Activated T-cell treated with anti-CD3 and anti-CD28 coated beads, Interleukin-2, amount 50 U/mL, for 72 hours (primary cell): ENCODE measurements around the gene SAG. TPM values are rescaled to one million over a fixed set of nuclear protein-coding genes. Genes with fewer than 3 reads are reported as not detected.
"Not testable (repeated sequence)": the region's sequence is repeated elsewhere in the genome, so short reads cannot be mapped to it uniquely, and the experiment has no call there.

ENCODE experiments used
- ATAC-seq, 2 donors: fragments of 150-1000 bp; cut with Tn5 transposase; replicated peaks in 1 of 2; 2 replicates each; pipeline ENCODE4 v1.10.0; 2021; ENCODE audit warnings: moderate library complexity in 2 of 2, mild to moderate bottlenecking in 1 of 2
- DNase-seq, 2 donors: peaks; one replicate each; pipeline ENCODE4 v3.0.0; 2021 to 2022; ENCODE audit warnings: mixed read lengths in 1 of 2
- H3K27ac Mint-ChIP-seq: one replicate; pipeline ENCODE4 v1.8.0; 2022; ENCODE audit warnings: mild to moderate bottlenecking, moderate library complexity, mixed read lengths
- H3K27me3 Mint-ChIP-seq: one replicate; pipeline ENCODE4 v1.8.0; 2022; ENCODE audit warnings: low read depth, mixed read lengths
- H3K36me3 Mint-ChIP-seq, 2 donors: one replicate each; pipeline ENCODE4 v1.8.0; 2022; ENCODE audit warnings: mixed read lengths in 2 of 2, mild to moderate bottlenecking in 1 of 2; ENCODE audit not compliant: insufficient read depth in 2 of 2
- H3K4me1 Mint-ChIP-seq: one replicate; pipeline ENCODE4 v1.8.0; 2022; ENCODE audit warnings: low read depth, mixed read lengths
- H3K4me3 Mint-ChIP-seq, 2 donors: one replicate each; pipeline ENCODE4 v1.8.0; 2022; ENCODE audit warnings: mild to moderate bottlenecking in 2 of 2, mixed read lengths in 2 of 2, moderate library complexity in 2 of 2
- H3K9me3 Mint-ChIP-seq, 2 donors: one replicate each; pipeline ENCODE4 v1.8.0; 2022; ENCODE audit warnings: mixed read lengths in 2 of 2
- total RNA-seq, 2 donors: library from RNA; stranded (reverse); gene quantifications; one replicate each; pipeline ENCODE4 v1.2.3, GENCODE V29; 2022

The SAG gene
- total RNA-seq, 2 donors from 2014 or later = 0.02 TPM

DNA sequence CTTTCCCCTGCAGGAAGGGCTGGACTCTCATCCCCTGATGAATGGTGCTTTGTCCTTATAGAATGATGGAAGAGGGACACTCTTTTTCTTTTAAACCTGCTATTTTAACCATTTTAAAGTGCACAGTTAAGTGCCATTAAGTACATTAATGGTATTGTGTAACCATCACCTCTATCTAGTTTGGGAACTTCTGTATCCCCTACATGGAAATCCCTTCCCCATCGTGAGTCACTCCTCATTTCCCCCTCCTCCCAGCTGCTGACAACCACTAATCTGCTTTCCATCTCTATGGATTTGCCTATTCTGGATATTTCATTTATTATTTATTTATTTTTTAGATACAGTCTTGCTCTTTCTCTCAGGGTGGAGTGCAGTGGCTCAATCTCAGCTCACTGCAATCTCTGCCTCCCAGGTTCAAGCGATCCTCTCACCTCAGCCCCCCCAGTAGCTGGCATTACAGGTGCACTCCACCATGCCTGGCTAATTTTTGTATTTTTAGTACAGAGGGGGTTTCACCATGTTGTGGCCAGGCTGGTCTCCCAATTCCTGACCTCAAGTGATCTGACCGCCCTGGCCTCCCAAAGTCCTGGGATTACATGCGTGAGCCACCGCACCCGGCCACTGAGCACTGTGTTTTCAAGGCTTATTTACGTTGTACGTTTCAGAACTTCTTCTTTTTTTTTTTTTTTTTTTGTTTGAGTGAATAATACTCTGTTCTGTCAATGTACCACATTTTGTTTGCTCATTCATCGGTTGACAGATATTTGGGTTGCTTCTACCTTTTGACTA is 62.5 kb downstream of the SAG start:
- H3K27me3 Mint-ChIP-seq = no peaks in the 10 kb centered on the region
- ATAC-seq (no peak), DNase-seq (no peak)
- peaks cover 54% of the 10 kb centered on the region for H3K4me1 Mint-ChIP-seq
- H3K27ac Mint-ChIP-seq = peak overlapping the region; percentile 32
- H3K9me3 Mint-ChIP-seq = no peaks in the 10 kb centered on the region
- no peak overlapping the region for H3K4me3 Mint-ChIP-seq
- peaks cover 0 to 8% of the 10 kb centered on the region in 2 donors for H3K36me3 Mint-ChIP-seq

DNA sequence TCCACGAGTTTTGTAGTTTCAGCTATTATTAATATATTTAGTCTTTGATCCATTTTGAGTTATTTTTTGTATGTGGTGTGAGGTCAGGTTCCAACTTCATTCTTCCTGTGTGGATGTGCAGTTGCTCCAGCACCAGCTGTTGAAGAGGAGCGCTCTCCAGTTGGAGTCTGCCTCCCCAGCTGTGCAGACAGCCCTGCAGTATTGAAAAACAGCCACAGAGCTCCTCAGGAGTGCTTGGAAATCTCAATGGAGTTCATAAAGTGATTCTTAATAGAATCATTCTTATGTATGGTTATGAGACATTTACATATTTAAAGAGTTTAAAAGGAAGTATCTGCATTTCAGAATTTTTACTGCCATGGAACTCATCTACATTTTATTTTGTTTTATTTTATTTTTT is 64.0 kb downstream of the SAG start:
- H3K36me3 Mint-ChIP-seq = peaks cover 0 to 10% of the 10 kb centered on the region in 2 donors
- no peak for DNase-seq
- H3K27ac Mint-ChIP-seq = no peak overlapping the region
- peaks cover 46% of the 10 kb centered on the region for H3K4me1 Mint-ChIP-seq
- no peak overlapping the region for H3K4me3 Mint-ChIP-seq
- H3K27me3 Mint-ChIP-seq = no peaks in the 10 kb centered on the region
- no peaks in the 10 kb centered on the region for H3K9me3 Mint-ChIP-seq
- ATAC-seq = no peak

DNA sequence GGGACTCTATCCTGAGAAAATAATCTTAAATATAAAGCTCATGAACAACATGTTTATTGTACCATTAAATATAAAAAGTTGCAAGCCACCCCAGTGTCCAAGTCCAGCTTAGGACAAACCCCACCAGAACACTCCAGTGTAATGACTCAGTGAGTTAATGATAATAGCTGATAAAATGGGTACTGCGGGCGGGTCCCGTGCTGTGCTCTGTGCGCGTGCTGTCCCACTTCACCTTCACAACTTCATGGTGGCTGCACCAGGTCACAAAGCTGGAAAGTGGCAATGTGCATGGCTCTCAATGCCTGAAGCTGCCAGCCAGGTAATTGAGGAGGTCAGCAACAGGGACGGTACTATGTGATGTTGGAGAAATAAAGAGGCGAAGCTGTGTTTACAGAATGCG is 65.2 kb downstream of the SAG start:
- H3K4me3 Mint-ChIP-seq = no peak overlapping the region
- H3K27me3 Mint-ChIP-seq = no peaks in the 10 kb centered on the region
- peaks cover 36% of the 10 kb centered on the region for H3K4me1 Mint-ChIP-seq
- no peak overlapping the region for H3K27ac Mint-ChIP-seq
- peaks cover 0 to 1% of the 10 kb centered on the region in 2 donors for H3K9me3 Mint-ChIP-seq
- no peak for DNase-seq
- ATAC-seq = no peak
- peaks cover 4 to 16% of the 10 kb centered on the region in 2 donors for H3K36me3 Mint-ChIP-seq

DNA sequence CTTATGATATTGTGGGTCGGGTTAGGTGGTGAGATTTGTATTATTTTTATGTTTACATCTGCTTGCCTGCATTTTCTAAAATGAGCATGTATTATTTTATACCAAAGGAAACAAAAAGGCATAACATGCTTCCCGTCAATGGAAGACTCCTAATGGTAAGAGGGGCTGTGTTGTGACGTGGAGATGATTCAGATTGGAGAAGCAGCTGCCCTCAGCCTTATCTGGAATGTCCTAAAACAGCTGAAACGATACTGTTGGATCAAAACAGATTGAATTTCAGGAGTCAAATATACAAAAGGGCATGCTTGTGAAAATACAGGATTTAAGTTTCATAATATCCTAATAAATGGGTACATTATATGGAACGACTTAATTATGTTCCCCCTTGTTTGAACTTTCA is 65.7 kb downstream of the SAG start:
- Mint-ChIP-seq H3K27me3 (no peaks in the 10 kb centered on the region), H3K9me3 (peaks cover 0 to 1% of the 10 kb centered on the region in 2 donors), H3K36me3 (peaks cover 4 to 16% of the 10 kb centered on the region in 2 donors), H3K27ac (no peak overlapping the region), H3K4me3 (no peak overlapping the region), H3K4me1 (peaks cover 36% of the 10 kb centered on the region)
- DNase-seq = no peak
- ATAC-seq = no peak

DNA sequence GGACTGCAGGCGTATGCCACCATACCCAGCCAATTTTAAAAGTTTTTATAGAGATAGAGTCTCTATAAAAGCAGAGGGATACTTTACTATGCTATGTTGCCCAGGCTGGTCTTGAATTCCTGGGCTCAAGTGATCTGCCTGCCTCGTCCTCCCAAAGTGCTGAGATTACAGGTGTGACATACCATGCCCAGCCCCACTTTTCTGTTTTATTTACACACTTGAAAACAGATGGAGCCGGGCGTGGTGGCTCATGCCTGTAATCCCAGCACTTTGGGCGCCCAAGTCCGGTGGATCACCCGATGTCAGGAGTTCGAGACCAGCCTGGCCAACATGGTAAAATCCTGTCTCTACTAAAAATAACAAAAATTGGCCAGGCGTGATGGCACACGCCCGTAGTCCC is 67.2 kb downstream of the SAG start:
- Mint-ChIP-seq H3K36me3 (peaks cover 4 to 16% of the 10 kb centered on the region in 2 donors), H3K4me1 (peaks cover 41% of the 10 kb centered on the region)
- H3K27me3 Mint-ChIP-seq, ATAC-seq, H3K4me3 Mint-ChIP-seq, H3K9me3 Mint-ChIP-seq, DNase-seq, H3K27ac Mint-ChIP-seq: not testable (repeated sequence)

DNA sequence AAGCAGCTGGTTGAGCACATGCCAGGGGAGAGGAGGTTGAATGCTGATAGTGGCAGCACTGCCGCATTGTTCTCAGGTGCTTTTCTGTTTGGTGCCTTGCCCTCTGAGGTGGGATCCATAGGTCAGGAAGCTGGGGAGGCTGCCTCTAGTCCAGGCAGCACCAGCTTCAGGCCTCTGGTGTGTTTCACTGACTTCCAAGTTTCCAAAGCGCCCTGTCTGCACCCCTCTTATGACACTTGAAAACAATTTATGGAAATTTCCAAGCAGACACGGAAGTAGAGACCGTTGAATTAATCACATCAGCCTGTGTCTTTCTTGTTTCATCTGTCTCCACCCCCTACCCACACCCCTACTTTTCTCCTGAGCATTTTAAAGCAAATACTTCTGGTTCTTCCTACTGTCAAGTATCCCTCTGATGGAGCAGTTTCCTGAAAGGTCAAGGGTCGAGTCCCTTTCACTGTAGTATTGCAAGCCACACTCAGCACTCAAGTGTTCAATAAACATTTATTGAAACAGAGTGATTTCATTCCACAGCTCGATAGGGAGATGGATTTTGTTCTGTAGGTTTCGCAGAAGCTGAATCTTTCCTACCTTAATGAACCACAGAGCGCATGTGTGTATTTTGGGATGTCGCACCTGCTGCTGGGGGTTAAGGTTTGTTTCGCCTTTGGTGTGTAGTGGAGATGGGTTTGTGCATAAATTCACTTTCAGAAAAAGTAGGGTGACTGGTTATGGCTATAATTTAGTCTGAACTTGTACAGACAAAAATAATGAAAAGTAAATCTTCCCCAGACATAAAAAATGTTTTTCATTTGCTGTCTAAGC is 68.1 kb downstream of the SAG start:
- Mint-ChIP-seq H3K27ac (peak overlapping the region; percentile 69), H3K4me1 (peaks cover 44% of the 10 kb centered on the region), H3K27me3 (no peaks in the 10 kb centered on the region), H3K4me3 (no peak overlapping the region), H3K9me3 (peaks cover 0 to 1% of the 10 kb centered on the region in 2 donors), H3K36me3 (peaks cover 4 to 16% of the 10 kb centered on the region in 2 donors)
- DNase-seq (no peak), ATAC-seq (no peak)

DNA sequence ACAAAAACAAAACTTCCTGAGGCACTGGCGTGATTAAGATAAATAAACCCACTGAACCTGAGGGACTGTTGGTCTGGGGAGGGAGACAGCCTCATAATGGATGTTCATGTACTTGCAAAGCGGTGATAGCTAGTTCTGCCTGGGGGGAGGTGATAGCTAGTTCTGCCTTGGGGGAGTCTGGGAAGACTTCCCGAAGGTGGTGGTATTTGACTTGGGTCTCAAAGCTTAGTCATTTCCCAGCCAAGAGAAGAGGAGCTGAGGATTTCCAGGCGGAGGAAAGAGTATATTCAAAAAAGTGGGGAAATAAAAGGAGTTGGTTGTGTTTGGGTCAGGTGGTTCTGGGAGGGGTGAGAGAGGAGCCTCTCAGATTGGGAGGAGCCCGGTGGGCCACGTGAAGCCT is 71.4 kb downstream of the SAG start:
- H3K36me3 Mint-ChIP-seq = peaks cover 4 to 13% of the 10 kb centered on the region in 2 donors
- no peak overlapping the region for H3K27ac Mint-ChIP-seq
- no peak for DNase-seq
- H3K9me3 Mint-ChIP-seq = peaks cover 0 to 1% of the 10 kb centered on the region in 2 donors
- peaks cover 65% of the 10 kb centered on the region for H3K4me1 Mint-ChIP-seq
- ATAC-seq = no peak
- no peaks in the 10 kb centered on the region for H3K27me3 Mint-ChIP-seq
- H3K4me3 Mint-ChIP-seq = no peak overlapping the region

DNA sequence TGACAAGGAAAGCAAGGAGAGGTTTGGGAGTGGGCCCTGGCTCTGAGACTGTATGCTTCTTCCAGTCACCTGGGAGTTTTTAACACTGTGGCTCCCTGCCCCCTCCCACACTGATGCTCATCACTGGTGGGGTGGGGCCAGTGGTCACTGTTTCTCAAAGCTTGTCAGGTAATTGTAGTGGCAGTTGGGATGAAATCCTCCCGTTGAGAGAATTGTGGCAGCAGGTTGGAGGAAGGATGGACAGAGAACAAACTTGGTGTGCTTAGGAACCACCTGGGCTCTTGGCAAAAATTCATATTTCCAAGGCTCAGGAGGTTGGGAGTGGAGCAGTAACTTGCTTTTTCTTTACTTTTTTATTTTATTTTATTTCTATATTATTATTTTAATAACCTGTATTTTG is 71.8 kb downstream of the SAG start:
- ATAC-seq (no peak), DNase-seq (no peak)
- H3K36me3 Mint-ChIP-seq = peaks cover 4 to 13% of the 10 kb centered on the region in 2 donors
- H3K9me3 Mint-ChIP-seq = peaks cover 0 to 1% of the 10 kb centered on the region in 2 donors
- H3K4me3 Mint-ChIP-seq = no peak overlapping the region
- H3K27me3 Mint-ChIP-seq = no peaks in the 10 kb centered on the region
- H3K27ac Mint-ChIP-seq = peak overlapping the region; percentile 39
- peaks cover 69% of the 10 kb centered on the region for H3K4me1 Mint-ChIP-seq

DNA sequence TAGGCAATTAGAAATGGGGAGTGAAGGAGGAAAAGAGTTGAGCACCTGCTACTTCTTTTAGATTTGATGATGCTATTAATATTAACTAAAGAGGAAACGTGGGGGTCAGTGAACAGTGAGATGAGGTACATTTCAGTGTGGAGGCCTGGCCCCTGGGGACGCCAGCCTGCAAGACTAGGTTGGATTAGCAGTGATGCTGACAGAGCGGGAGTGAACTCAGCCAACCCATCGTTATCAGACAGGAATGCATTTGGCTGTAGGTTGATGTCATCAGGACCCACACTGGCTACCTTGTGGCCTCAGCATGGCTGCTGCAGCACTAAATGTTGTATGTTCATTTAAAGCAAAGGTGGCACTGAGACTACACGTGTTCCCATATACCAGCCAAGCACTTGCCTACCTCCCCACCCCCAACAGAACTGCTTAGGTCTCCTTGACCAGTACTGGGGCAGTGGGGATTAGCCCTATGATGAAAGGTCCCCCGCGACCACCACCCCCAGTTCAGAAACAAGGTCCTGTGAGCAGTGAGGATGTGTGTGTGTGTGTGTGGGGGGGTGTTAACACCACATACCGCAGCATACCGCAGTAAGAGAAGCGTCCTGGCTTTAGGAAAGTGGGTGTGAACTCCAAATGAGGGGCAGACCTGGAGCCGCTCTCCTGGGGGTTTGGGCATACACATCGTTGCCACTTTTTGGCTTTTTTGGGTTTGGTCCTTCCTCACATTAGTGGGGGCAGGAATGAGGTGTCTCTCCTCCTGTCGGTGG is 72.7 kb downstream of the SAG start:
- H3K36me3 Mint-ChIP-seq = peaks cover 4 to 13% of the 10 kb centered on the region in 2 donors
- no peak for DNase-seq
- peak overlapping the region; percentile 53 to 58 for H3K4me3 Mint-ChIP-seq
- peaks cover 0 to 1% of the 10 kb centered on the region in 2 donors for H3K9me3 Mint-ChIP-seq
- ATAC-seq = peak in 1 of 2 donors; percentile 8
- no peaks in the 10 kb centered on the region for H3K27me3 Mint-ChIP-seq
- peak overlapping the region; percentile 62 for H3K27ac Mint-ChIP-seq
- H3K4me1 Mint-ChIP-seq = peaks cover 73% of the 10 kb centered on the region

DNA sequence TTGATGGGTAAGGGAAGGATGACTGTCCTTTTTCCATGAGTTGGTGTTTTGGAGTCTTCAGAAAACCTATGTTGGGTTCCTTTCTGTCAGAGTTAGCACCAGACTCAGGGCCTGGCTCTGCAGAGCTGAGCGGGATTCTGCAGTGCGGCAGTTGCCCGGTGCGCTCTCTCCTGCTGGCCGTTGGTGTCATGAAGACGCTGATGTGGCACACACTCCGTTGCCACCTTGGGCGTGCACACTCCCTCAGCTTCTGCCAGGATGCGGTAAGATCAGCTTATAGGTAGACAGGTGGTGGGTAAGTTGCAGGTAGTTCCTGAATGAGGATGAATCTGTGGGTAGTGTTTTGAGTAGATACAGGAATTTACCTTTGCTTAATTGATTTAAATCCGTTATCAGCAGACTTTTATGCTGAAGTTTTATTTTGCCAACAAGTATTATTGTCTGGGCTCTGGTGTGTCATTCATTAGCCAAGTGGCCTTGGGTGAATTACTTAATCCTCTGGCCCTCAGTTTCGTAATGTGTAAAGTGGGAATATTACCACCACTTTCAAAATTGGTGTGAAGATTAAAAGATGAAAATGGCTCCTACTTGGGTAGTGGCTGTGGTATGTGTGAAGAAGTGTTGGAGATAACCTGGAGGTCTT is 73.5 kb downstream of the SAG start:
- H3K4me1 Mint-ChIP-seq = peaks cover 75% of the 10 kb centered on the region
- no peak for ATAC-seq
- peak overlapping the region; percentile 56 to 58 for H3K4me3 Mint-ChIP-seq
- peak overlapping the region; percentile 6 for H3K27ac Mint-ChIP-seq
- DNase-seq = no peak
- H3K36me3 Mint-ChIP-seq = peaks cover 4 to 13% of the 10 kb centered on the region in 2 donors
- H3K27me3 Mint-ChIP-seq = no peaks in the 10 kb centered on the region
- peaks cover 0 to 1% of the 10 kb centered on the region in 2 donors for H3K9me3 Mint-ChIP-seq

DNA sequence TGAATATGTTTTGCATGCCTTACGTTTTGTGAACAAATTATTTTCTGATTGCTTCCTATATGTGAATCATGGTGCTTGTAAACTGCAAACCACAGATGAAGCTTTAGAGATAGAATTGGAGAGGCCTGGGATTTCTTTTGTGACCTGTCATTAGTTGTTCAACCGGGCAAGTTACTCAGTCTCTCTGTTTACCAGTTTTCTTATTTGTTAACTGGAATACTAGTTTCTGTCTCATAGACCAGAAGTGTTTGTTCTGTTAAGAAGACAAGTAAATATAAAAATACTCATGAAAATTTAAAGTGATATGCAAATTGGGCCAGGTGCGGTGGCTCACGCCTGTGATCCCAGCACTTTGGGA is 74.0 kb downstream of the SAG start:
- no peak for ATAC-seq
- H3K9me3 Mint-ChIP-seq = peaks cover 0 to 1% of the 10 kb centered on the region in 2 donors
- peaks cover 80% of the 10 kb centered on the region for H3K4me1 Mint-ChIP-seq
- H3K36me3 Mint-ChIP-seq = peaks cover 4 to 11% of the 10 kb centered on the region in 2 donors
- DNase-seq = no peak
- H3K4me3 Mint-ChIP-seq = peak overlapping the region in 1 of 2 donors; percentile 58
- H3K27me3 Mint-ChIP-seq = no peaks in the 10 kb centered on the region
- H3K27ac Mint-ChIP-seq = peak overlapping the region; percentile 3

DNA sequence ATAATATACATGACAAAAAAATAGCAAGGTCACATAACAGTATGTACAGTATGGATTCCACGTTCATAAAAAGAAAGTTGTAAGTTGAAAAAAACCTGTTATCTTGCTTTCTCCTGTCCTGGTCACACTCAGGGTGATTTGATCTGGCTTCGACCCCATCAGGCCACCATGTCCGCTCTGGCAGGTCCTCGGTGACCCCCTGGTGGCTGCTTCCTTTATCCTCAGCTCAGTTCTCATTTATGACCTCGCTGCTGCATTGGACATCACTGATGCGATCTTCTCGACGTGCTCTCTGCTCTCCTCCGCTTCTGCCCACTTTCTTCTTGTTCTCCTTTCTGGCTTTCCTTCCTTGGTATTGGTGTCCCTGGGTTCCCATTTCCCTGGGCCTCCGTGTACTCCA is 76.4 kb downstream of the SAG start:
- ATAC-seq (no peak), DNase-seq (no peak)
- peaks cover 0 to 3% of the 10 kb centered on the region in 2 donors for H3K36me3 Mint-ChIP-seq
- peak overlapping the region; percentile 76 to 86 for H3K4me3 Mint-ChIP-seq
- no peak overlapping the region for H3K27ac Mint-ChIP-seq
- peaks cover 90% of the 10 kb centered on the region for H3K4me1 Mint-ChIP-seq
- no peaks in the 10 kb centered on the region for H3K9me3 Mint-ChIP-seq
- no peaks in the 10 kb centered on the region for H3K27me3 Mint-ChIP-seq
